SKM-1 treated with dmso at 0.1 percent for 144 hours (cell line): ENCODE results near the gene TRIM71.
A peak's percentile ranks its signal among the peaks of the same experiment; 100 is the strongest.
"Not testable (repeated sequence)": the region's sequence is repeated elsewhere in the genome, so short reads cannot be mapped to it uniquely, and the experiment has no call there.

Experiments used
- DNase-seq: peaks from one replicate; lab custom pipeline; 2025; ENCODE audit not compliant: unreplicated experiment; lab: John Stamatoyannopoulos, UW

TRIM71 gene

DNA sequence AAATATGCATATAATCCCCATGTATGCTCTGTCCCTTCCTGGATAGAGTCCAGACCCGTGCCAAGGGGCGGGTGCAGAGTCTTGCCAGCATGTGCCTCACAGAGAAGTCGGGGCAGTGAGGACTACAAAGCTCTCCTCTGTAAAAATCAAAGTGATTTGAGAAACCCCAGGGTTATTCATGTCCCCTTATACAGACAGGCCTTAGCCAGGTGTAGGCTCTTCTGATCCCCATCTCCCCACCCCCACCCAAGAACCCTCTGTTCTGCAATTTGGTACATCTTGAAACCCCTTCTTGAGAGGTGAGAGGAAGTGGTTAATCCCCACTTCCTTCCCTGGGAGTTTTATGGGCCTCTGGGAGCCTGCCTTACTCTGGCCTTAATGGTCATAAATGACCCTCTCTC lies 24.7 kb downstream of the TRIM71 start:
- DNase-seq, result peak; percentile 71

DNA sequence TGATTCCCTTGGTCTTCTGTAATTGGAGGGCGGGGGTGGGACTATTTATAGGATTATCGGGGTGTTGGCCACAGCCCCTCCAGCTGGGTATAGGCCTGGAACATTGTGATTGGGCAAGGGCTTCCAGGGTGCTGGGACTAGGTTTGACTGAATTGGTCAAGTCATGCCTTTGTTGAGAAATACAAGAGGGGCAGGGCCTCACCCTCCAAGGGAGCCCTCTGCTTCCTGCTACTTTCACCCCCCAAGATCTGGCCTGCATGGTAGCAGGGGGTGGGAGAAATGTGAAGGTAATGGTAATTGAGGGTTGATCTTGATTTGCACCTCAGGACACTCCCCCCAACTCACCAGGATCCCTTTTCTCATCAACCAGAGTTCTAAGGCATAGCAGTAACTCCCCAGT lies 25.2 kb downstream of the TRIM71 start:
- peak; percentile 82 for DNase-seq

DNA sequence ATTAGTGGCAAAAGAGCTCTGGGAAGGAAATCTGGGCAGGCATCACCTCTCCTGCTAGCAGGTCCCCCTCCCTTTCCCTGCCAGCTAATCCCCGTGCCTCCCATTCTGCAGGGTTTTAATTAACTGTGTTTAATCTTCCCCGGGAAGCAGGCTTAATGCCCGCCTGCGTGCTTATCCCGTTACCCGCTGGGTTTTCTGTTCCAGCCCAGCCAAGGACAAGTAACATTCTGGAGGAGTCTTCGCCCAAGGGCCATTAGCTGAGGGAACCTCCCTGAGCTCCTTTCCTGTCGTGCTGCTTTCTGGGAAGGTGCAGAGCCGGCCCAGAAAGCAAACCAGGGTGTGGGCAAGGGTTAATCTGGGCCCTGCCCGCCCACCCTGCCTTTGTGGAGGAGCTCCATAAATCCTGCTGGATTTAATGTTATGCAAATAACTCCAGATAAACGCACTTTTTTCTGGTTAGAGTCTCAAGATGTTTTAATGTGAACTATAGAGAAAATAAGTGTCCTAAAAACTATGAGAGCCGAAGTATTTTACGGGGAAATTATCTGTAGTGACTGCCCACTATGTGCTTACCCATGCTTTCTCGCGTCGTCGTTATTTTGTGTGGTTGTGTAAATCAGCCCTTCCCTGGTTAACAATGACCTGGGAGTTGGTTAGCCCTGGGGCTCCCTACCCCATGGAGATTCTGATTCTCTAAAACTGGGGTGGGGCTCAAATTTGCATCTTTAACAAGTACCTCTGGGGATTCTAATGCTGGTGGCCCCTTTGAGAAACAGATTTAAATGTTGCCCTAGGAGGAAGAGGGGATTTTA lies 25.9 kb downstream of the TRIM71 start:
- no peak for DNase-seq

GRCh38 chr3:32844322-32844654 lies 26.5 kb downstream of the TRIM71 start:
- DNase-seq, result no peak

DNA sequence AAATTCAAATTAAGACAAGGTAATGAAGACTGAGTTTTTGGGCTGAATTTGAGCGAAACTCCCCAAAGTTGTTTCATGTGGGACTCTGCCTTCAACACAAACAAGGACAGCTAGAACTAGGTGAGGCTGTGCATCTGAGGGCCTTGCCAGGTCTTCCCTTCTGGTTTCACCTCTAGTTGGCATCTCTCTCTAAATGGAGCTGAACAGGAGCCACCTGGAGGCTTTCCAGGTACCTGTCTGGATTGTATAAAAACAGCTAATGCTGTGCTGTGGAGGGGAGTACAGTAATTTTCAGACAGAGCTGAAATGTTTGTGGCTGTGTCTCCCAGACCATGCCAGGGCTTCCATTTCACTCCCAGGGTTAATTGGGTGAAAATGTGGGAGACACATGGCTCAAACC lies 27.1 kb downstream of the TRIM71 start:
- DNase-seq, result no peak

GRCh38 chr3:32845546-32845945 lies 27.7 kb downstream of the TRIM71 start:
- not testable (repeated sequence) for DNase-seq

GRCh38 chr3:32847045-32847444 lies 29.2 kb downstream of the TRIM71 start:
- DNase-seq, result not testable (repeated sequence)

GRCh38 chr3:32847528-32847927 lies 29.7 kb downstream of the TRIM71 start:
- no peak for DNase-seq

GRCh38 chr3:32848215-32848614 lies 30.4 kb downstream of the TRIM71 start:
- DNase-seq, result no peak

- no peak for DNase-seq
These were observed 31.2 kb downstream of the TRIM71 start for GRCh38 chr3:32849046-32849445.

DNA sequence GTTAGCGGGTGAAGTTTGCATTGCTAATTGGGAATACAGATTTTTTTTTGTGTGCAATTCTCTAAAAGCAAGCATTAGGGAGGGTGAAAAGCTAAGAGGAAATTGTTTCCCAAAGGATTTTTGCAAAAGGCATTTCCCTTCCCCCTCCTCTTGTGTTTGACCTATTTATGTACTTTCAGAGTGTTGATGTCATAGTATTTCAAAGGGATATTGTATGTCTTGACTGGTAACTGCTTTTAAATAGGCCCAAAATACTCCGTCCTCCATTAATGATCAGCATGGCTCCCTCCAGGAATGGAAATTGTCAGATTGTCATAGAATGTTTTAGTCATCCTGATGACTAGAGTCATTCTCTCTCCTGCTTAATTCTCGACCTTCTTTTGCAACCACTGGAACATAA lies 32.4 kb downstream of the TRIM71 start:
- no peak for DNase-seq

GRCh38 chr3:32850636-32851035 lies 32.8 kb downstream of the TRIM71 start:
- DNase-seq, result no peak

DNA sequence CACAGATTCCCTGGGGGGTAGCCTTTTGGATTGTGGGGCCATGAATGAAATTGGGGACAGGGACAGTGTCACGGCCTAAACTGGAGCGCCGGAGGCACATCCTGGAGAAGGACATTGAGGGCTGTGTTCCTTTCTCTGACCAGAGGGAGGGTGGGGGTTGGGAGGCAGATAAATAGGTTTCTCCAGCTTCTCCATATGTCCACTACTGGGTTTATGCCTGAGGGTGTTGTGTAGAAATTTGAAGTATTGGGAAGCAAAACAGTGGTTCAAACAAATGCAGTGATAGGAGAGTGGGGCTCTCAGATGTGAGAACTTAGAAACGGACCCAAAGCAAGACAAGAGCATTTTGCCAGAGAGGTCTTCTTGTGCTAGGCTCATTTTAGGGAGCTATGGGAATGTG lies 34.3 kb downstream of the TRIM71 start:
- no peak for DNase-seq

DNA sequence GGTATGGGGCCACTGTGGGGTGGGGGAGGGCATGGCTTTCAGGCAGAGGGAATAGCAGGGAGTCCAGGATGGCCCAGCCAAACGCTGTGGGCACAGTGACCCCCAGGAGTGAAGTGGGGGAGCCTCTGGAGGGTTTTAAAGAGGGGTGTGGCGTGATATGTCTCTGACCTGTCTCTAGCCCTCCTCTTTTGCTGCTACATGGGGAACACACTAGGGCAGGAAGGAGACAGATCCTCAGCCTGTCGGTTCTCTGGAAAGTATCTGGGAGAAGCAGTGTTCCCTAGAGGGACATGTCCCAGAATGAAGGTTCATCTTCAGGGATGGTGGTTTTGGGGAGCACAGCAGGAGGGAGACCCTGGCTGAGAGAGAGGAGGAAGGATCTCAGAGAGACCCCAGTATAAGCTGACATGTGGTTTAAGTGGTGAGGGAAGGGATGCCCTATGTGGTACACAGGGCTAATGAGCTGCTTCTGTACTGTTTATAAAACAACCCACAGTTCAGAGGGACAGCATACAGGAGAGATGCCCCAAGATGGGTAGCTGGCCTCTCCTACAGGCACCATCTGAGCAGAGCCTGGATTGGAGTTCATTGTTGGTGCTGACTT lies 37.7 kb downstream of the TRIM71 start:
- no peak for DNase-seq

DNA sequence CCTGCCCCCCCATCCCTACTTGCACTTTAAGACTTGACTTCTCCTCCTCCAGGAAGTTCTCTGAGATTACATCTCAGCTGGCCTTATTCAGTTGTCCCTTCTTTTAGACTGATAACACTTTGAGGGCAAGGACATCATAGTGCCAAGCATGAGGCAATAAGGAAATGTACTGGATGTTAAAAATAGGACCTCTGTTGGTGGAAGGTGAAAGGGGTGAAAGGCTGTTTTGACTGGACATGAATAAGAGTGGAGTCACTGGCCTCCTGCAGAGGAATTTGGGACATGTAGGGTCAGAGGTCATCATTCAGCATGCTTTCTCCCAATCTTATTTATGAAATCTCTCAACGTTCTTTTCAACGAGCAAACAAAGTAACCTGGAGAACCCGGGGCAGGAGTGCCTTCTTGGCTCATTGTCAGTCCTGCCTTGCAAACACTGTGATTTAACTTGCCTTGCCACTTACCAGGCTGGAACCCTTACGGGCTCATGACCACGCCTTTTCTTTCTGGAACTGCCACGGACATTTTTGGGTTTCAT lies 38.6 kb downstream of the TRIM71 start:
- no peak for DNase-seq

GRCh38 chr3:32856901-32857507 lies 39.2 kb downstream of the TRIM71 start:
- no peak for DNase-seq

GRCh38 chr3:32857921-32858320 lies 40.1 kb downstream of the TRIM71 start:
- DNase-seq, result no peak

DNA sequence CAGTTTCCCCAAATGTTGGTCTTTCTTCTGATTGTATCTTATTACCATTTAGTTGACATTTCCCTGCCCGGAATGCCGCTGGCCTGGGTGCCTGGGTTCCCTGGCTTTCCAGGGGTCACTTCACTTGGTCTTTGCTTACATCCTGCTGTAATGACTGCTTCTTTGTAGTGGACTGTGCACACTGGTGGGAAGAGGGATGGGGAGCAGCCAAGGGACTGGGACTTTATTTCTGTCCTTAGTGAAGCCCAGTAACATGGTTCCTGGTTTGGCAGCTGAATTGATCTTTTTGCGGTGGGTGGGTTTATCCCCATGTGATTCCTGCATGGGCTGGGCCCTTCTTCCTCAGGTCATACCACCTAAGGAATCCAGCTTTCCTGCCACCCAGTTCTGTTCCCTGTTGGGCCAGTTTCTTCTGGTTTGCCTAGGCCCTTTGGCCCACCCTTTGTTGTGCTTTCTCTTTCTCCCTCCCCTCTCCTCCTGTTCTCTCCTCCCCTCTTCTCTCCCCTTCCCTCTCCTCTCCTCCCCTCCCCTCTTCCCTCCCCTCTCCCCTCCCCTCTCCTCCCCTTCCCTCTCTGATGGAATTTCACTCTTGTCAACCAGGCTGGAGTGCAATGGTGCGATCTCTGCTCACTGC lies 41.9 kb downstream of the TRIM71 start:
- no peak for DNase-seq

- DNase-seq, result no peak
These were observed 42.7 kb downstream of the TRIM71 start for GRCh38 chr3:32860499-32860898.

DNA sequence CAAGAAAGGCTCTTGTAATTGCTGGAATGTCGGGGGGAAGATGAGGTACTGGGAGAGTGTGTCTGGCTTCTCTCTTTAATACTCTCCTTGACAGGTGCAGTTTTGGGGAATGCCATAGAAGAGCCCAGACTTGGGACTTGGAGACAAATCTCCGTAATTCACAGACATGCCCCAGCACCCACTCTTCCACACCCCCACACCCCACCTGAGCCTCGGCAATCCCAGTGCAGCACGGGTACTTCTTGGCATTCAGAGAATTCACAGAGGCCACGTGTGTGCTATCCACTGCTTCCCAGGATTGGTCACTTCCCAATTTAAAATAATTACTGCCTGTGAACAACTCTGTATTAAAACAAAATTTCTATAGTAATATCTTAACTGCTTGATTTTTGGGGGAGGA lies 43.9 kb downstream of the TRIM71 start:
- no peak for DNase-seq

DNA sequence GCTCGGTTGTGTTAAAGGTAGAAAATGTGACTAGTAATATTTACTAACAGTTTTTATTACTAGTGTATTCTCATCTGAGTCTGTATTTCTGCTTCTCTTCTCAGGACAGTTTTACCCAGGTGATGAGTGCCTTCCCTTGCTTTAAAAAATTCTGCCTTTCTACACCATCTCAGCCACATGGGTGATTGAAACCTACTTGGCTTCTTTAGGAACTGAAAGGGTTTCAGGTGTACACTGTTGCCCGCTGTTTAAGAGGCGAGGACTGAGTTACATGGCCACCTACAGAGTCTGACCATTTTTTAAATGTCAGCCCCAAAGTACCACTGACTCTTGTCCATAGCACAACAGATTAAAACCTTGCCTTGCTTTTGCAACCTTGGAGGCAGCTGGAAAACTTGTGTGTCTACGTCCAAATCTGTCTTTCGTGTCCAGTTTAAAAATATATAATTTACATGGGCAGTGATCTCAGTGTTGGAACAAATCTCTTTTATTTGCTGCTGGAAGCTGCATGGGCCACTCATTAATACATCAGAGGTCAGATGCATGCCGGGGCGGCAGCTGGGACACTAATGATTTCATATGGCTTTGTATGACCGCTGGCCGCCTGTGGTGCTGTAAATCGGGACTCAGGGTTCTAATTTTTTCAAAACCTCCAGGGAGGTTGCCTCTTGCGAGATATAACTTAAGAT lies 44.6 kb downstream of the TRIM71 start:
- DNase-seq, result no peak
